ENCODE results near the gene GPATCH3. TPM values are rescaled to one million over a fixed set of nuclear protein-coding genes. Genes with fewer than 3 reads are reported as not detected.

The GPATCH3 gene
- polyA plus RNA-seq, 2 donors = 6.9 to 7.0 TPM

- Histone ChIP-seq H3K27ac (ENCODE audit: low read depth in 2 of 2, low read length in 1 of 2) (no peak overlapping the region), H3K9me3 (ENCODE audit: control insufficient read depth in 2 of 2, insufficient read depth in 1 of 2, low read depth in 1 of 2, low read length in 1 of 2) (no peaks in the 10 kb centered on the region), H3K4me3 (ENCODE audit: low read depth in 1 of 2, low read length in 2 of 2) (no peak overlapping the region), H3K4me1 (ENCODE audit: control insufficient read depth in 2 of 2, insufficient read depth in 2 of 2, low read length in 1 of 2) (no peaks in the 10 kb centered on the region), H3K27me3 (ENCODE audit: control insufficient read depth in 1 of 2, insufficient read depth in 2 of 2, low read length in 2 of 2) (no peaks in the 10 kb centered on the region), H3K36me3 (ENCODE audit: control insufficient read depth in 2 of 2, insufficient read depth in 2 of 2, low read length in 1 of 2) (peaks cover 7 to 17% of the 10 kb centered on the region in 2 donors)
- WGBS, 2 donors = 82 to 94% methylated on average over 2 of the region's 2 CpGs
These were observed 38.4 kb upstream of the GPATCH3 start for GRCh38 chr1:26938659-26939025.

DNA sequence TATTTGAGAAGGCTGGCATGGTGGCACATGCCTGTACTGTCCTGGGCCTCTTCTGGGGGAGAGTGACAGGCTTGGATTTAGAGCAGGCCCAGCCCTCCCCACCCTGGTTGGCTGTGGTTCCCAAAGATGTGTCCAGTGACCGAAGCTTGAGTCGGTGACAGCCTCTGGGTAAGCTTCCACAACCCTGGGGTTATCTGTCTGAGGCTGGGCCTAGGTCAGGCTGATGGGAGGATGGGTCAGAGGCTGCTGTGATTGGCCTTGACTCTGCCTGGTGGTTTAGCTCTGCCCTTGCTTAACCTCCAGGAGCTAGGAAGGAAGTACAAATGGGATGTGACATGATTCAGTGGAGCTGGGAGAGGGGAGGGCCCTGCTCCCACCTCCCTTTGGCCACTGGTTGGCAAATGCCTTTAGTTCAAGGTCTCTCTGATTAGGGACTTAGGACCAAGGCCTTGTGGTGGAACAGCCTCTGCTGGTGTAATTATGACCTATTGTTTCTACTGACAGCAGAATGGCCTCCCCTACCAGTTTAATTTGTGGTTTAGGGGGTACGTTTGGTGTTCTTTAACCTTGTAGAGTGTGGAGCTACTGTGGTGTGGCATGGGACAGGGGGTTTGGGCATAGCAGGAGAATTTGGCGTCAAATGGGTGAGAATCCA, 37.9 kb upstream of the GPATCH3 start:
- no peaks in the 10 kb centered on the region for H3K4me1 ChIP-seq (ENCODE audit: control insufficient read depth in 2 of 2, insufficient read depth in 2 of 2, low read length in 1 of 2)
- 88 to 89% methylated on average over 4 of the region's 4 CpGs for WGBS, 2 donors
- peaks cover 7 to 15% of the 10 kb centered on the region in 2 donors for H3K36me3 ChIP-seq (ENCODE audit: control insufficient read depth in 2 of 2, insufficient read depth in 2 of 2, low read length in 1 of 2)
- no peaks in the 10 kb centered on the region for H3K9me3 ChIP-seq (ENCODE audit: control insufficient read depth in 2 of 2, insufficient read depth in 1 of 2, low read depth in 1 of 2, low read length in 1 of 2)
- no peaks in the 10 kb centered on the region for H3K27me3 ChIP-seq (ENCODE audit: control insufficient read depth in 1 of 2, insufficient read depth in 2 of 2, low read length in 2 of 2)
- H3K27ac ChIP-seq (ENCODE audit: low read depth in 2 of 2, low read length in 1 of 2) = no peak overlapping the region
- no peak overlapping the region for H3K4me3 ChIP-seq (ENCODE audit: low read depth in 1 of 2, low read length in 2 of 2)

GRCh38 chr1:26936823-26937222, 36.6 kb upstream of the GPATCH3 start:
- WGBS, 2 donors = 79 to 84% methylated on average over 6 of the region's 6 CpGs
- Histone ChIP-seq H3K36me3 (ENCODE audit: control insufficient read depth in 2 of 2, insufficient read depth in 2 of 2, low read length in 1 of 2) (peaks cover 7 to 9% of the 10 kb centered on the region in 2 donors), H3K27ac (ENCODE audit: low read depth in 2 of 2, low read length in 1 of 2) (no peak overlapping the region), H3K4me3 (ENCODE audit: low read depth in 1 of 2, low read length in 2 of 2) (no peak overlapping the region), H3K9me3 (ENCODE audit: control insufficient read depth in 2 of 2, insufficient read depth in 1 of 2, low read depth in 1 of 2, low read length in 1 of 2) (no peaks in the 10 kb centered on the region), H3K4me1 (ENCODE audit: control insufficient read depth in 2 of 2, insufficient read depth in 2 of 2, low read length in 1 of 2) (no peaks in the 10 kb centered on the region), H3K27me3 (ENCODE audit: control insufficient read depth in 1 of 2, insufficient read depth in 2 of 2, low read length in 2 of 2) (no peaks in the 10 kb centered on the region)

DNA sequence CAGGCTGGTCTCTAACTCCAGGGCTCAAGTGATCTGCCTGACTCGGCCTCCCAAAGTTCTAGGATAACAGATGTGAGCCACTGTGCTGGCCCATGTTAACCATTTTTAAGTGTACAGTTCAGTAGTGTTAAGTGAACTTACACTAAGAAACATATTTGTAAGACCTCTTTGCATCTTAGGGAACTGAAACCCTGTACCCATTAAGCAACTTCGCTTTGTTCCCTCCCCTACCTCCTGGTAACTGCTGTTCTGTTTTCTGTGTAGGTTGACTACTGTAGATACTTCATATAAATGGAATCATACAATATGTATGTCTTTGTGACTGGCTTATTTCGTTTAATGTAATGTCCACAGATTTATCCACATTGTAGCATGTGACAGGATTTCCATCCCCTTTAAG, 32.3 kb upstream of the GPATCH3 start:
- 85% methylated on average over 3 of the region's 3 CpGs for WGBS, 2 donors
- H3K36me3 ChIP-seq (ENCODE audit: control insufficient read depth in 2 of 2, insufficient read depth in 2 of 2, low read length in 1 of 2) = peaks cover 0 to 5% of the 10 kb centered on the region in 2 donors
- H3K27me3 ChIP-seq (ENCODE audit: control insufficient read depth in 1 of 2, insufficient read depth in 2 of 2, low read length in 2 of 2) = no peaks in the 10 kb centered on the region

DNA sequence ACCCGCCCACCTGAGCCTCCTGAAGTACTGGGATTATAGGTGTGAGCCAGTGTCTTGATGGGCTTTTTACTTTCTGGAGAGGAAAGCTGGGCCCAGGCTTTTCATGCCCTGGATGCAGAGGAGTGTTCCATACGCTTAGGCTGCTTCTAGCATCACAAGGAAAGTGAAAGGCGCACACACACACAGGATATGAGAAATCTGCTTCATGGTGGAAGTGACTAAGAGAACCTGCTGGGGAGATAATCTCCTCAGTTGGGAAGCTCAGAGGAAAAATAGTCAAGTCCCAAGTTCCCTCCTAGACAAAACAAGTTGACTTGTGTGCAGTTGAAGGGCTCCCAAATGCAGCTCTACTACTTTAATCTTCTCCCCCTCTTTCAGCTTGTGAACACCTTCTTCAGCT, 23.4 kb upstream of the GPATCH3 start:
- H3K4me3 ChIP-seq (ENCODE audit: low read depth in 1 of 2, low read length in 2 of 2) = no peak overlapping the region
- H3K9me3 ChIP-seq (ENCODE audit: control insufficient read depth in 2 of 2, insufficient read depth in 1 of 2, low read depth in 1 of 2, low read length in 1 of 2) = no peaks in the 10 kb centered on the region
- peaks cover 3 to 5% of the 10 kb centered on the region in 2 donors for H3K36me3 ChIP-seq (ENCODE audit: control insufficient read depth in 2 of 2, insufficient read depth in 2 of 2, low read length in 1 of 2)
- peaks cover 2 to 7% of the 10 kb centered on the region in 2 donors for H3K4me1 ChIP-seq (ENCODE audit: control insufficient read depth in 2 of 2, insufficient read depth in 2 of 2, low read length in 1 of 2)
- H3K27me3 ChIP-seq (ENCODE audit: control insufficient read depth in 1 of 2, insufficient read depth in 2 of 2, low read length in 2 of 2) = no peaks in the 10 kb centered on the region
- WGBS, 2 donors = 95 to 96% methylated on average over 3 of the region's 3 CpGs
- H3K27ac ChIP-seq (ENCODE audit: low read depth in 2 of 2, low read length in 1 of 2) = no peak overlapping the region

More for the DNA sequence above, 32.3 kb upstream of the GPATCH3 start:
- no peaks in the 10 kb centered on the region for H3K4me1 ChIP-seq (ENCODE audit: control insufficient read depth in 2 of 2, insufficient read depth in 2 of 2, low read length in 1 of 2)
- no peaks in the 10 kb centered on the region for H3K9me3 ChIP-seq (ENCODE audit: control insufficient read depth in 2 of 2, insufficient read depth in 1 of 2, low read depth in 1 of 2, low read length in 1 of 2)
- H3K27ac ChIP-seq (ENCODE audit: low read depth in 2 of 2, low read length in 1 of 2) = no peak overlapping the region
- H3K4me3 ChIP-seq (ENCODE audit: low read depth in 1 of 2, low read length in 2 of 2) = no peak overlapping the region

- Histone ChIP-seq H3K27ac (ENCODE audit: low read depth in 2 of 2, low read length in 1 of 2) (no peak overlapping the region), H3K36me3 (ENCODE audit: control insufficient read depth in 2 of 2, insufficient read depth in 2 of 2, low read length in 1 of 2) (peaks cover 3 to 5% of the 10 kb centered on the region in 2 donors), H3K27me3 (ENCODE audit: control insufficient read depth in 1 of 2, insufficient read depth in 2 of 2, low read length in 2 of 2) (no peaks in the 10 kb centered on the region), H3K4me1 (ENCODE audit: control insufficient read depth in 2 of 2, insufficient read depth in 2 of 2, low read length in 1 of 2) (peaks cover 2 to 7% of the 10 kb centered on the region in 2 donors), H3K4me3 (ENCODE audit: low read depth in 1 of 2, low read length in 2 of 2) (peak overlapping the region in 1 of 2 donors; percentile 85), H3K9me3 (ENCODE audit: control insufficient read depth in 2 of 2, insufficient read depth in 1 of 2, low read depth in 1 of 2, low read length in 1 of 2) (no peaks in the 10 kb centered on the region)
- 77 to 89% methylated on average over 3 of the region's 3 CpGs for WGBS, 2 donors
These were observed 22.6 kb upstream of the GPATCH3 start for GRCh38 chr1:26922901-26923300.

- peak overlapping the region; percentile 85 to 100 for H3K4me3 ChIP-seq (ENCODE audit: low read depth in 1 of 2, low read length in 2 of 2)
- WGBS, 2 donors = 23 to 24% methylated on average over 6 of the region's 6 CpGs
- H3K27me3 ChIP-seq (ENCODE audit: control insufficient read depth in 1 of 2, insufficient read depth in 2 of 2, low read length in 2 of 2) = no peaks in the 10 kb centered on the region
- H3K36me3 ChIP-seq (ENCODE audit: control insufficient read depth in 2 of 2, insufficient read depth in 2 of 2, low read length in 1 of 2) = peaks cover 3 to 5% of the 10 kb centered on the region in 2 donors
- H3K27ac ChIP-seq (ENCODE audit: low read depth in 2 of 2, low read length in 1 of 2) = no peak overlapping the region
- peaks cover 2 to 7% of the 10 kb centered on the region in 2 donors for H3K4me1 ChIP-seq (ENCODE audit: control insufficient read depth in 2 of 2, insufficient read depth in 2 of 2, low read length in 1 of 2)
- no peaks in the 10 kb centered on the region for H3K9me3 ChIP-seq (ENCODE audit: control insufficient read depth in 2 of 2, insufficient read depth in 1 of 2, low read depth in 1 of 2, low read length in 1 of 2)
These were observed 22.1 kb upstream of the GPATCH3 start for GRCh38 chr1:26922431-26922729.

- 0 to 1% methylated on average over 64 to 83 of the region's 83 CpGs for WGBS, 2 donors
- H3K27me3 ChIP-seq (ENCODE audit: control insufficient read depth in 1 of 2, insufficient read depth in 2 of 2, low read length in 2 of 2) = no peaks in the 10 kb centered on the region
- peaks cover 2 to 3% of the 10 kb centered on the region in 2 donors for H3K36me3 ChIP-seq (ENCODE audit: control insufficient read depth in 2 of 2, insufficient read depth in 2 of 2, low read length in 1 of 2)
- H3K9me3 ChIP-seq (ENCODE audit: control insufficient read depth in 2 of 2, insufficient read depth in 1 of 2, low read depth in 1 of 2, low read length in 1 of 2) = no peaks in the 10 kb centered on the region
- peaks cover 2 to 7% of the 10 kb centered on the region in 2 donors for H3K4me1 ChIP-seq (ENCODE audit: control insufficient read depth in 2 of 2, insufficient read depth in 2 of 2, low read length in 1 of 2)
- H3K27ac ChIP-seq (ENCODE audit: low read depth in 2 of 2, low read length in 1 of 2) = peak within 1 kb of the TSS; percentile 80 to 86
- peak within 1 kb of the TSS; percentile 85 to 100 for H3K4me3 ChIP-seq (ENCODE audit: low read depth in 1 of 2, low read length in 2 of 2)
These were observed 21.5 kb upstream of the GPATCH3 start, which contains the start of gene NUDC for GRCh38 chr1:26921540-26922430. Gene NUDC, plus strand, starts transcription at chr1:26921743. Its CDS starts 106 bp downstream, at chr1:26921849.

- Histone ChIP-seq H3K4me1 (ENCODE audit: control insufficient read depth in 2 of 2, insufficient read depth in 2 of 2, low read length in 1 of 2) (peaks cover 2 to 7% of the 10 kb centered on the region in 2 donors), H3K36me3 (ENCODE audit: control insufficient read depth in 2 of 2, insufficient read depth in 2 of 2, low read length in 1 of 2) (peaks cover 0 to 1% of the 10 kb centered on the region in 2 donors), H3K27ac (ENCODE audit: low read depth in 2 of 2, low read length in 1 of 2) (peak overlapping the region; percentile 10 to 77), H3K27me3 (ENCODE audit: control insufficient read depth in 1 of 2, insufficient read depth in 2 of 2, low read length in 2 of 2) (no peaks in the 10 kb centered on the region), H3K9me3 (ENCODE audit: control insufficient read depth in 2 of 2, insufficient read depth in 1 of 2, low read depth in 1 of 2, low read length in 1 of 2) (no peaks in the 10 kb centered on the region), H3K4me3 (ENCODE audit: low read depth in 1 of 2, low read length in 2 of 2) (peak overlapping the region; percentile 28 to 85)
- whole genome bisulfite sequencing, 2 donors = 12 to 13% methylated on average over 7 of the region's 7 CpGs
These were observed 20.9 kb upstream of the GPATCH3 start for GRCh38 chr1:26921126-26921539.

Measured in esophagus (tissue), 2 donors.